ENCODE data around the gene TUBA4A.

GRCh38 chr2:219213486-219214071 lies 40.1 kb downstream of the TUBA4A start:
- no peak for TF ChIP-seq CTCF (optimal IDR thresholded peaks at IDR 0.05 in 1 of 3, IDR thresholded peaks at IDR 0.05 in 1 of 3, conservative IDR thresholded peaks at IDR 0.05 in 1 of 3; ENCODE audit: extremely low read depth in 1 of 3, insufficient read depth in 2 of 3, low read length in 3 of 3)
- no peak for TF ChIP-seq EZH2 (IDR thresholded peaks at IDR 0.05; ENCODE audit: low read length)

Data from keratinocyte (primary cell).